Fibroblast of skin of left quadriceps (primary cell): ENCODE data around the gene ANGPTL2.
"Not testable (repeated sequence)": the region's sequence is repeated elsewhere in the genome, so short reads cannot be mapped to it uniquely, and the experiment has no call there.

Experiments used
- DNase-seq, 2 experiments: peaks; one replicate each; pipeline ENCODE4 v3.0.0-alpha.2; 2013; ENCODE audit warnings: low read depth in 2 of 2

Gene ANGPTL2, protein sequence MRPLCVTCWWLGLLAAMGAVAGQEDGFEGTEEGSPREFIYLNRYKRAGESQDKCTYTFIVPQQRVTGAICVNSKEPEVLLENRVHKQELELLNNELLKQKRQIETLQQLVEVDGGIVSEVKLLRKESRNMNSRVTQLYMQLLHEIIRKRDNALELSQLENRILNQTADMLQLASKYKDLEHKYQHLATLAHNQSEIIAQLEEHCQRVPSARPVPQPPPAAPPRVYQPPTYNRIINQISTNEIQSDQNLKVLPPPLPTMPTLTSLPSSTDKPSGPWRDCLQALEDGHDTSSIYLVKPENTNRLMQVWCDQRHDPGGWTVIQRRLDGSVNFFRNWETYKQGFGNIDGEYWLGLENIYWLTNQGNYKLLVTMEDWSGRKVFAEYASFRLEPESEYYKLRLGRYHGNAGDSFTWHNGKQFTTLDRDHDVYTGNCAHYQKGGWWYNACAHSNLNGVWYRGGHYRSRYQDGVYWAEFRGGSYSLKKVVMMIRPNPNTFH

GRCh38 chr9:127122176-127123063 is at the start of gene ANGPTL2:
TSS of gene ANGPTL2 (minus strand) at chr9:127122635. CDS start at chr9:127108731, 13,904 bp downstream.
- peak; percentile 83 to 87 for DNase-seq

DNA sequence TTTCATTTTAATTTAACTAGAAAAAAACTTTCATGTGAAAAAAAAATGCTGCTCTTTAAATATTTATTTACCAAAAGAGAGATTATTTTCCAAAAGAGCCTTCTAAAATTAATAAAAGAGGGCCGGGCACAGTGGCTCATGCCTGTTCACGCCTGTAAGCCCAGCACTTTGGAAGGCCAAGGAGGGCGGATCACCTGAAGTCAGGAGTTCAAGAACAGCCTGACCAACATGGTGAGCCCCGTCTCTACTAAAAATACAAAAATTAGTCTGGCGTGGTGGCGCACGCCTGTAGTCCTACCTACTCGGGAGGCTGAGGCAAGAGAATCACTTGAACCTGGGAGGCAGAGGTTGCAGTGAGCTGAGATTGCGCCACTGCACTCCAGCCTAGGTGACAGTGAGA is 48.9 kb upstream of the ANGPTL2 start:
- DNase-seq, result not testable (repeated sequence)

GRCh38 chr9:127170652-127171051 is 48.2 kb upstream of the ANGPTL2 start:
- DNase-seq, result no peak

DNA sequence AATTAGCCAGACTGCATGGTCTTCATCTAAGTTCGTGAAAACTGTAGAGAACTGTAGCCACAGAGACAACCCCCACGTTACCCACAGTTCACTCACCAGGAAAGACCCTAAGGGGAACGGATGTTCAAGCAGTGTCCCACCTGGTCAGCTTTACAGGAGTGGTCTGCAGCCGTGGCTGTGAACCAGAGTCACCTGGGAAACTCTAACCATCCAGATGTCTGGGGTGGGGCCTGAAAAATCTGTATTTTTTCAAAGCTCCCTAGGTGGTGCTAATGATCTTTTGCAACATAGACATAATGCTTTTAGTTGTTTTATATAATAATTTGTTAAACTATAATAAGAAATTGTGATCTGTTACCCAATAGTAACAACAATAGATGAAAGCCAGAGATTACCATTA is 47.7 kb upstream of the ANGPTL2 start:
- DNase-seq, result no peak

DNA sequence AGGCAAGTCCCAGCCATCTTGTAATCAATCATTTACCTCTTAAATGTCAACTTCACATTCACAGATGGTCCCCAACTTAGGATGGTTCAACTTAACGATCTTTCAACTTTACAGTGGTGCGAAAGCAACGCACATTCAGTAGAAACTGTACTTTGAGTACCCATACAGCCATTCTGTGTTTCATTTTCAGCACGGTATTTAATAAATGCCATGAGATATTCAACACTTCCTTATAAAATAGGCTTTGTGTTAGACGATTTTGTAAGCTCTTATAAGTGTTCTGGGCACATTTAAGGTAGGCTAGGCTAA is 47.1 kb upstream of the ANGPTL2 start:
- DNase-seq, result no peak

GRCh38 chr9:127168756-127169574 is 46.5 kb upstream of the ANGPTL2 start:
- DNase-seq, result no peak

GRCh38 chr9:127167560-127168326 is 45.3 kb upstream of the ANGPTL2 start:
- no peak for DNase-seq

DNA sequence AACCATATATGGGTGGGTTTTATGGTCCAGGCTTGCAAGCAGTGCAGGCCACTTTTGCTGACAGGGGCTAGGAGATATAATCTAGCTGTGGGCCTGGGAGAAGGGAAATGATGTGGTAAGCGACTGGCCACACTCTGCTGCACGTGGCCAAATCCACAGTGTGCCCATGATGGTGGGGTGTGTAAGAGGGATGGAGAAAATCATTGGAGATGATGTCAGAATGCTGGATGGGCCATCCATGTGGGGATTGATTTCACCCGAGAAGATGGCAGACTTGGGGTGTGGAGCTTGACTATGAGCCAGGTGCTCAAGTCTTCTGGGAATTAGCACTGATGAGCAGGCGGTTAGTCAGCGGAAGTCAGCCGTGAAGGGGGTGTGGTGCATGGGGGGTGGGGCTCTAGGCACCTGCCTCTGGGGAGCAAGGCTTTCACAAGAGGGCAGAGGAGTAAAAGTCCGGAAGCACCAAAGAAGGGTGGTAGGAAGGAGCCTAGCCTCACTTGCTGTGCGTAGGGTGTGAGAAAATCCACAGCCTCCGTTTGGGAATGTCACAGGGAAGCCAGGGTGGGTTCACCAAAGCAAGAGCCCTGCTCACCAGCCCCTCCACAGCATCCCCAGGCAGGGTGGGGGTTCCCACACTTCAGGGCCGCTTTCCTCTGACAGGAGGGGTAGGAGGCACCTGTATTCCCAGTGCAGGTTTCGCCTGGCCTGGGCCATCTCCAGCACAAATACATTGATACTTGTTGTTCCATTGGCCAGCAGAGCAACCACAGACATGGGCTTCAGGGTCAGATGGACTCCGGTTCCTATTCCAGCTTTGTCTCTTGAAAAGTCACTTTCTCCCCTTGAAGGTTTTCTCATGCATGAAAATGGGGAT is 44.5 kb upstream of the ANGPTL2 start:
- DNase-seq, result no peak

DNA sequence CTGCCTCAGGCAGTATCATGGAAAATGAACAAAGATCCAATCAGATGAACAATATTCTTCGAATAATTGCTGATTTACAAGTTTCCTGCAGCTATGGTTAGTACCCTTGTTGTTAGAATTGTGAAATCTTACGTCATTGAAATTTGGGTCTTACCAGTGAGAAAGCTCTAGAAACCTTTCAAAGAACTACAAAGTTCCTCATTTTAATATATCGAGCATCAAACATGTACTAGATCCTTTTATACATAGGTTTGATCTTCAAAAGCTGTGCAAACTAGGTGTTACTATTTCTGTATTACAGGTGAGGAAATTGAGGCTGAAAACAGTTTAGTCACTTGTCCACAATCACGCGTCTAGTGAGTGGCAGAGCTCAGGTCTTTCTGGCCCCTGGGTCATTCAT is 43.7 kb upstream of the ANGPTL2 start:
- DNase-seq, result no peak

DNA sequence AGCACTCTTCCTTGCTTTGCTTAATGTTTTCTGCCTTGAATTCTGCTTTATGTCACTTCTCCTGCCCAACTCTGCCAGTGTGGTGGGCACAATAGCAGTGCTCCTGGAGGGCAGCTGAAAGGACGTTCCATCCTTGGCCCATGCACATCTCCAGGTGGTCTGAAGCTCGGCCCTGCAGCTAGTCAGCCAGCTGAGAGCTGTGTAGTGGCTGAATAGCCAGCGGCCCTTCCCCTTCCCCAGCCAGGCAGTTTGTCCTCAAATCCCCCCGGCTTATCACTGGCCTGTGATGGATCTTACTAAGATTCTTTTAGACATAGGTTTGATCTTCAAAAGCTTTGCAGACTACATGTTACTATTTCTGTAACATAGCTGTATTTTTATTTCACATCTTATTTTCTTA is 42.7 kb upstream of the ANGPTL2 start:
- DNase-seq, result no peak

GRCh38 chr9:127163409-127163808 is 41.0 kb upstream of the ANGPTL2 start:
- no peak for DNase-seq

DNA sequence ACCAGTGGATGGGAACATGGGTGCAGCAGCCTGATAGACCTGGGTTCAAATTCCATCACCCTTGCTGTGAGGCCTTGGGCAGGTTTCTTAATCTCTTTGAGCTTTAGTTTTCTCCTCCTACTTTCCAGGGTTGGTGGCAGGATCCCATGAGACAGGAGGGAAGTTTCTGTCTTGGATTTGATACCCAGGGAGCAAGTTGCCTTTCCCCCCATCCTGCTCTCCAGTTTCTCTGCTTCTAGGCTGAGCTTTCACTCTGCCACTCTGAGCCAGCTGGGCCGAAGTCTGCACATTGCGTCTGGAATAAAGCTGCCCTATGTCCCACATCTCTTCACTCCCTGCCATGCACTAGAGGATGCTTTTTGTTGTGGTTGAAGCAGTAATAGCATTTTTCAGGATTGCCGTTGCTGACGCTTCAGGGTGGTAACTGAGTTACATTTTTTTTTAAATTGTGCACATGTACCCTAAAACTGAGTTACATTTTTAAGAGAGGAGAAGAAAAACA is 40.5 kb upstream of the ANGPTL2 start:
- no peak for DNase-seq

DNA sequence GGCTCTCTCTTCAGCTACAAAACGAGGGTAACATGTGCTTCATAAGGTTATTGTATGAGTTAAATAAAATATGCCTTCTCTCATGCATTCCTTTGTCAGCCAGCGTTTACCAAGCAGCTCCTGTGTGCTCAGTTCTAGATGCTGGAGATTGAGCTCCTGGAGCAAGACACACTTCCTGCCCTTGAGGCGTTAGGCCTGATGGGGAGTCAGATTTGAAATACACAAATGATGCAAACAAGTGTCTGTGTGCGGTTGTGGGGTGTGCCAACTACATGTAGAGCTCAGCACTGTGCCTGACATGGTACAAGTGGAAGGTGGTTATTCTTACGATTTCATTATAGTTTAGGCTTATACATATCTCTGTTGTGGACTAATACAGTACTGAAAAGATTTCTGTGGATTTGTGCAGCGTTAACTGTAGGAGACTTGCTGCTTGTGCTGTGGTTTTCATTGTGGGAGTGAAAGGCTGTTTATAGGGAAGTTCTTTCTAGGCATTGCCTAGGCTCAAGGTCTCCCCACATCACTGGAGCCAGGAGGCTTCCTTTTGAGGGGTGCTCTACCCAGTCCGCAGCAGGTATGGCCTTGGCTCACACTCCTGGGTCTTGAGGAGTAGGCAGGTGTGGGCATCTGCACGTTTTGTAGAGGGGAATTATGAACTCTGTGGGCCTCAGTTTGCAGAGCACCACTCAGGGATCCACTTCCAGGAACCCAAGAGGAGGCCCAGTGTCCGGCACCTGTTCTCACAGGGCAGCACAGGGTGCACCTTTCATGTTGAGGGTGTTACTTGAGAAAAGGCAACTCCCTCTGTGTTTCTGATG is 39.8 kb upstream of the ANGPTL2 start:
- no peak for DNase-seq

- no peak for DNase-seq
Observed at GRCh38 chr9:127161081-127161624, 38.7 kb upstream of the ANGPTL2 start.

GRCh38 chr9:127159949-127160610 is 37.6 kb upstream of the ANGPTL2 start:
- no peak for DNase-seq

- no peak for DNase-seq
Observed at GRCh38 chr9:127159325-127159801, 36.9 kb upstream of the ANGPTL2 start.

- no peak for DNase-seq
Observed at GRCh38 chr9:127158786-127159324, 36.4 kb upstream of the ANGPTL2 start.
